Activated CD4-positive, alpha-beta memory T cell treated with anti-CD3 and anti-CD28 coated beads for 36 hours (primary cell): ENCODE results near the gene TMX2. TPM values are rescaled to one million over a fixed set of nuclear protein-coding genes. Genes with fewer than 3 reads are reported as not detected.
A peak's percentile ranks its signal among the peaks of the same experiment; 100 is the strongest.
"Not testable (repeated sequence)": the region's sequence is repeated elsewhere in the genome, so short reads cannot be mapped to it uniquely, and the experiment has no call there.

Experiments
- CTCF ChIA-PET: fragments of 350-600 bp; sonication (Branson Sonifier 250); formaldehyde crosslinking; loops from one replicate; lab custom pipeline; 2021; ENCODE audit warnings: antibody characterized with exemption, inconsistent platforms; lab: Charles Lee
- POLR2A ChIA-PET: fragments of 350-600 bp; sonication (Branson Sonifier 250); formaldehyde crosslinking; loops from one replicate; lab custom pipeline; 2021; ENCODE audit warnings: antibody characterized with exemption; lab: Charles Lee
- DNase-seq: peaks from one replicate; pipeline ENCODE4 v3.0.0-alpha.2; 2020
- H3K27ac Mint-ChIP-seq: one replicate; pipeline ENCODE4 v1.8.0; 2021; ENCODE audit warnings: mixed read lengths
- H3K27me3 Mint-ChIP-seq: one replicate; pipeline ENCODE4 v1.8.0; 2021; ENCODE audit warnings: mixed read lengths
- H3K36me3 Mint-ChIP-seq: one replicate; pipeline ENCODE4 v1.8.0; 2021; ENCODE audit warnings: mixed read lengths
- H3K4me1 Mint-ChIP-seq: one replicate; pipeline ENCODE4 v1.8.0; 2021; ENCODE audit warnings: low read depth, mixed read lengths
- H3K4me3 Mint-ChIP-seq: one replicate; pipeline ENCODE4 v1.8.0; 2021; ENCODE audit warnings: mild to moderate bottlenecking, mixed read lengths
- H3K9me3 Mint-ChIP-seq: one replicate; pipeline ENCODE4 v1.8.0; 2021; ENCODE audit warnings: mixed read lengths
- intact Hi-C: fragments of 100-400 bp; cut with micrococcal nuclease; formaldehyde crosslinking; loops from one replicate; pipeline ENCODE4 v1.15.1; 2023
- total RNA-seq, 2 experiments: library from RNA; stranded (reverse); gene quantifications; one replicate each; pipeline ENCODE4 v1.2.3, GENCODE V29; 2021

Gene TMX2
- total RNA-seq, 2 experiments from 2014 or later = 54.9 to 57.2 TPM

GRCh38 chr11:57716726-57717125, 4.3 kb downstream of the TMX2 start:
- H3K27ac Mint-ChIP-seq, H3K27me3 Mint-ChIP-seq, H3K36me3 Mint-ChIP-seq, intact Hi-C loops, H3K9me3 Mint-ChIP-seq, H3K4me3 Mint-ChIP-seq, CTCF ChIA-PET, DNase-seq, POLR2A ChIA-PET: not testable (repeated sequence)
- peaks cover 20% of the 10 kb centered on the region for H3K4me1 Mint-ChIP-seq

- CTCF ChIA-PET = interaction anchor here (0.9 kb wide), 1 partner anchor 74 kb away, joined by 4 read pairs; no protein-coding TSS in a partner anchor
- Mint-ChIP-seq H3K36me3 (peaks cover 1% of the 10 kb centered on the region), H3K9me3 (no peaks in the 10 kb centered on the region), H3K4me3 (no peak overlapping the region), H3K27me3 (no peaks in the 10 kb centered on the region), H3K27ac (no peak overlapping the region), H3K4me1 (peaks cover 11% of the 10 kb centered on the region)
- no peak for DNase-seq
- intact Hi-C loops = no loop called here
- POLR2A ChIA-PET = no interaction called here
Observed at GRCh38 chr11:57727185-57727584, 14.8 kb downstream of the TMX2 start.

DNA sequence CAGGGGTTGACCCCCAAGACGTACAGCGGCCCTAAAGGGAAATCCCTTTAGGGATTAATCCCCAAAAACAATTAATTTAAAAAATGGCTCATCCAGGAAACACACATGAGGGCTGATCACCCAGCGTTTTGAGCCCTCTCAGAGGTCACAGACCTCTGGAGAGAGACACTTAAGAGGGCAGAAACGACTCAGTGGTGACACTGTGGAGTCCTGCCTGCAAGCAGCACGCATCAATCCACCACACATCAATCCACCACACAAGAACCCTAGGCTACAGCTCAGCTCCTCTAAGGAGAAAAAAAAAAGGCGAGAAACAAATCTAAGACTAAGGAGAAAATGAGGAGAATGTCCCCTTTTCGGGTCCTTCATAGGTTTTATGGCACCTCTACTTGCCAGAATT, 16.4 kb downstream of the TMX2 start:
- intact Hi-C loops = no loop called here
- no peaks in the 10 kb centered on the region for H3K9me3 Mint-ChIP-seq
- POLR2A ChIA-PET = no interaction called here
- H3K36me3 Mint-ChIP-seq = peaks cover 1% of the 10 kb centered on the region
- no peak overlapping the region for H3K27ac Mint-ChIP-seq
- CTCF ChIA-PET = interaction anchor here (1.1 kb wide), 1 partner anchor 72 kb away, joined by 3 read pairs; no protein-coding TSS in a partner anchor
- no peak for DNase-seq
- peaks cover 12% of the 10 kb centered on the region for H3K4me1 Mint-ChIP-seq
- H3K27me3 Mint-ChIP-seq = no peaks in the 10 kb centered on the region
- no peak overlapping the region for H3K4me3 Mint-ChIP-seq

DNA sequence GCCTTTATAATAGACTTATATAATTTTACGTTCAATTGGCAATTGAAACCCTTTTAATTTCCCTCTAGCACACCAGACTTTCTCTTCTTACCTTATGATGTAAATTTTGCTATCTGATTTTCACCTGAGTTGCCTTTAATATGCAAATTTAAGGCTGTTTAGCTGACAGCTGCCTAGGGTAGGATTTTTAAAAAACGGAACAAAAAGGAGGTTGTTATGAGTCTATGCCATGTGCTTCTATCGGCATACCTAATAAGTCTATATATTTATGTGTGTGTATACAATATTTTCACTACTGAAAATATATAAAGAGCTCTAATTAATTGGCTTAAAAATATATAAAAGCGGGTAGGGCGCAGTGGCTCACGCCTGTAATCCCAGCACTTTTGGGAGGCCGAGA, 17.1 kb downstream of the TMX2 start:
- Mint-ChIP-seq H3K9me3 (no peaks in the 10 kb centered on the region), H3K4me1 (peaks cover 12% of the 10 kb centered on the region), H3K36me3 (peaks cover 1% of the 10 kb centered on the region), H3K27me3 (no peaks in the 10 kb centered on the region), H3K4me3 (no peak overlapping the region), H3K27ac (no peak overlapping the region)
- ChIA-PET CTCF (interaction anchor here (1.1 kb wide), 1 partner anchor 71 kb away, joined by 3 read pairs; no protein-coding TSS in a partner anchor), POLR2A (no interaction called here)
- intact Hi-C loops = no loop called here
- DNase-seq = no peak

- H3K4me3 Mint-ChIP-seq = no peak overlapping the region
- no peaks in the 10 kb centered on the region for H3K9me3 Mint-ChIP-seq
- intact Hi-C loops = no loop called here
- H3K27me3 Mint-ChIP-seq = no peaks in the 10 kb centered on the region
- POLR2A ChIA-PET = interaction anchor here (1.2 kb wide), 1 partner anchor 9 kb away, joined by 3 read pairs; the partner anchor contains the start of gene SELENOH
- H3K27ac Mint-ChIP-seq = no peak overlapping the region
- peaks cover 4% of the 10 kb centered on the region for H3K36me3 Mint-ChIP-seq
- CTCF ChIA-PET = no interaction called here
- H3K4me1 Mint-ChIP-seq = peaks cover 12% of the 10 kb centered on the region
- DNase-seq = no peak
Observed at GRCh38 chr11:57732661-57733060, 20.3 kb downstream of the TMX2 start.

DNA sequence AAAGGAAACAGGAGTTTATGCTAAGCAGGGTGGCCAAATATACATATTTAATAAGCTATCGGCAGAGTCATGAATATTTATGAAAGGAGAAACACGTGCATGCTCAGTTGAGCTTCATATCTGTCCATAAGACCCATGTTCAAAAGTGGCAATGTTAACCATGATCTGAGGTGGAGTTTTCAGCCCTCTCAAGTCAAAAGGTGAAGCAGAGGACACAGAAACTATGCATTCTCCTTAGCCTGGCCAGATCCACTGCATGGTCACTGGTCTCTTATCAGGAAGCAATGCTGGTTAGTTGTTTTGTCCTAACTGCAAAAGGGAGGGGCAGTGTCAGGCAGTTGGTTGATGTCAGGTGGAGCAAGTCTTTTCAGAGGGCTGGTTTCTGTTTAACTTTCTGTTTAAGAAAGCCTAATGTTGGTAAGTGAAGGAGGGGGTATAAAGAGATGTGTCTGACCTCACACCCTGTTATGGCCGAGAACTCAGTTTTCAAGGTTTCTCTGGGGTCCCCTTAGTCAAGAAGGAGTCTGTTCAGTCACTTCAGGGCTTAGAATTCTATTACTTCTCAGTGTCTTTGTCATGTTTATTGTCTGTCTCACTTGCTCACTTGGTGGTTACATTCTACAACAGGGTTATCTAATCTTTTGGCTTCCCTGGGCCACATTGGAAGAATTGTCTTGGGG, 23.4 kb downstream of the TMX2 start:
- Mint-ChIP-seq H3K4me3 (no peak overlapping the region), H3K27ac (peak overlapping the region; percentile 8), H3K36me3 (peaks cover 8% of the 10 kb centered on the region), H3K27me3 (no peaks in the 10 kb centered on the region), H3K9me3 (no peaks in the 10 kb centered on the region), H3K4me1 (peaks cover 10% of the 10 kb centered on the region)
- CTCF ChIA-PET = no interaction called here
- intact Hi-C loops = no loop called here
- POLR2A ChIA-PET = no interaction called here
- DNase-seq = no peak

GRCh38 chr11:57741132-57742086, 29.0 kb downstream of the TMX2 start, which contains the start of gene SELENOH:
Gene SELENOH, plus strand, starts transcription at chr11:57741491. Its CDS starts 105 bp downstream, at chr11:57741596.
- H3K27ac Mint-ChIP-seq = peak within 1 kb of the TSS; percentile 99
- peaks cover 46% of the 10 kb centered on the region for H3K36me3 Mint-ChIP-seq
- CTCF ChIA-PET = interaction anchor here (0.6 to 6.2 kb wide), 8 partner anchors 28 to 838 kb away, joined by 3 to 41 read pairs (median 4); no protein-coding TSS in a partner anchor
- peak; percentile 98 for DNase-seq
- intact Hi-C loops = loop anchor here (1.0 to 5.0 kb wide), 11 partner anchors 29 to 837 kb away; partner anchors contain the start of genes CLP1, MED19 and TMX2
- H3K27me3 Mint-ChIP-seq = no peaks in the 10 kb centered on the region
- H3K4me3 Mint-ChIP-seq = peak within 1 kb of the TSS; percentile 97
- no peaks in the 10 kb centered on the region for H3K9me3 Mint-ChIP-seq
- POLR2A ChIA-PET = interaction anchor here (0.6 to 2.3 kb wide), 13 partner anchors 9 to 836 kb away, joined by 3 to 12 read pairs (median 4); partner anchors contain the start of genes BTBD18, MED19, SSRP1 and TMX2
- H3K4me1 Mint-ChIP-seq = peaks cover 40% of the 10 kb centered on the region

DNA sequence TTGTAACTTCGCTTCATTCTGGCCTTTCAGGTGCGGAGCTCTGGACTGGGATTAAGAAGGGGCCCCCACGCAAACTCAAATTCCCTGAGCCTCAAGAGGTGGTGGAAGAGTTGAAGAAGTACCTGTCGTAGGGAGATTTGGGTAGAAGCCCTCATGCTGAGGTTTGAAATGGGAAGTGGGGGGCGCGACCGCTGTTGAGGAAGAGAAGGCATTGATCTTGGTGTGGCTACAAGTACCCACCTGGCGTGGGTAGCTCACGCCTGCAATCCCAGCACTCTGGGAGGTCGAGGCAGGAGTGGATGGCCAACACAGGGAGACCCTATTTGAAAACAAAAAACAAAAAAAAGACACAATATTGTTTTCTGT, 29.7 kb downstream of the TMX2 start:
- POLR2A ChIA-PET = interaction anchor here (0.6 to 2.3 kb wide), 10 partner anchors 9 to 406 kb away, joined by 3 to 12 read pairs (median 5); partner anchors contain the start of genes BTBD18, MED19, SSRP1 and TMX2
- CTCF ChIA-PET = interaction anchor here (1.3 to 6.2 kb wide), 5 partner anchors 32 to 782 kb away, joined by 3 to 41 read pairs (median 5); no protein-coding TSS in a partner anchor
- Mint-ChIP-seq H3K4me3 (peak overlapping the region; percentile 97), H3K4me1 (peaks cover 45% of the 10 kb centered on the region), H3K27me3 (no peaks in the 10 kb centered on the region), H3K36me3 (peaks cover 47% of the 10 kb centered on the region), H3K27ac (peak overlapping the region; percentile 99), H3K9me3 (no peaks in the 10 kb centered on the region)
- intact Hi-C loops = loop anchor here (5.0 kb wide), 1 partner anchor 415 kb away; no protein-coding TSS in a partner anchor
- DNase-seq = no peak

- Mint-ChIP-seq H3K4me1 (peaks cover 47% of the 10 kb centered on the region), H3K9me3 (no peaks in the 10 kb centered on the region), H3K36me3 (peaks cover 45% of the 10 kb centered on the region), H3K4me3 (no peak overlapping the region), H3K27ac (peak overlapping the region; percentile 79), H3K27me3 (no peaks in the 10 kb centered on the region)
- intact Hi-C loops = loop anchor here (5.0 kb wide), 1 partner anchor 417 kb away; no protein-coding TSS in a partner anchor
- POLR2A ChIA-PET = interaction anchor here (0.9 to 1.2 kb wide), 2 partner anchors 12 to 15 kb away, joined by 3 read pairs; no protein-coding TSS in a partner anchor
- no peak for DNase-seq
- CTCF ChIA-PET = interaction anchor here (0.7 to 6.2 kb wide), 2 partner anchors 57 to 103 kb away, joined by 3 to 41 read pairs; no protein-coding TSS in a partner anchor
Observed at GRCh38 chr11:57744357-57744756, 32.0 kb downstream of the TMX2 start.

- ChIA-PET POLR2A (interaction anchor here (0.9 to 1.2 kb wide), 2 partner anchors 11 to 14 kb away, joined by 3 read pairs; no protein-coding TSS in a partner anchor), CTCF (interaction anchor here (1.0 to 6.2 kb wide), 3 partner anchors 10 to 56 kb away, joined by 4 to 41 read pairs (median 7); no protein-coding TSS in a partner anchor)
- DNase-seq = no peak
- intact Hi-C loops = no loop called here
- H3K4me1 Mint-ChIP-seq = peaks cover 45% of the 10 kb centered on the region
- peak overlapping the region; percentile 66 for H3K27ac Mint-ChIP-seq
- peaks cover 43% of the 10 kb centered on the region for H3K36me3 Mint-ChIP-seq
- H3K27me3 Mint-ChIP-seq = no peaks in the 10 kb centered on the region
- H3K4me3 Mint-ChIP-seq = no peak overlapping the region
- no peaks in the 10 kb centered on the region for H3K9me3 Mint-ChIP-seq
Observed at GRCh38 chr11:57745206-57745605, 32.8 kb downstream of the TMX2 start.

GRCh38 chr11:57746920-57747319, 34.5 kb downstream of the TMX2 start:
- H3K4me1 Mint-ChIP-seq = peaks cover 40% of the 10 kb centered on the region
- no peaks in the 10 kb centered on the region for H3K27me3 Mint-ChIP-seq
- ChIA-PET POLR2A (no interaction called here), CTCF (interaction anchor here (1.4 kb wide), 1 partner anchor 54 kb away, joined by 7 read pairs; no protein-coding TSS in a partner anchor)
- intact Hi-C loops = no loop called here
- H3K36me3 Mint-ChIP-seq = peaks cover 34% of the 10 kb centered on the region
- DNase-seq = no peak
- no peak overlapping the region for H3K4me3 Mint-ChIP-seq
- H3K27ac Mint-ChIP-seq = peak overlapping the region; percentile 44
- no peaks in the 10 kb centered on the region for H3K9me3 Mint-ChIP-seq
